Left renal cortex interstitium (tissue), 4 donors: ENCODE measurements around the gene SOX6. TPM values are rescaled to one million over a fixed set of nuclear protein-coding genes. Genes with fewer than 3 reads are reported as not detected.
"Not testable (repeated sequence)": the region's sequence is repeated elsewhere in the genome, so short reads cannot be mapped to it uniquely, and the experiment has no call there.

ENCODE experiments used
- DNase-seq, 4 donors: peaks; one replicate each; pipeline ENCODE4 v3.0.0-alpha.2; 2013; ENCODE audit warnings: low read depth in 4 of 4, low spot score in 2 of 4, missing footprints in 1 of 4
- polyA plus RNA-seq, 4 donors: library from polyadenylated mRNA; unstranded; fragments of 120-200 nt; gene quantifications; one replicate each; pipeline ENCODE4 v1.2.1, GENCODE V29; 2013; ENCODE audit not compliant: insufficient read length in 4 of 4

The SOX6 gene
- polyA plus RNA-seq, 4 donors: 17.2 to 23.3 (median 21.4) TPM

DNA sequence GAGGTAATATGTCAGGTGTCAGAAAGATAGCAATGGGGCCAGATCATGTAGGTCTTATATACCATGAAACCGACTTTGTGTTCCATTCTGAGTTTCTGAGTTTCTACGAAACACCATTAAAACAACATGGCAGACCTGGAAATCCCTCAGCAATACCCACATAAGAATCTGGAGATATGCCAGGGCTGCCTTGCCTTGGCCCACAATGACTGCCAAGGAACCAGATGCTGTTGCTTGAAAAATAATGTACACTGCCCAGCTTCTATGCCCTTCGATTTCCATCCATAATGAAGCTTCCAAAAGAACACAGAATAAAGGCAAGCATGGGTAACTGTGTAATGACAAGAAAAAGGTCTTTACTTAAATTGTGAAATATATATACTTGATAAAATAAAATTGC, 277.4 kb downstream of the SOX6 start:
- no peak for DNase-seq

GRCh38 chr11:16070573-16070972, 285.8 kb downstream of the SOX6 start:
- DNase-seq: no peak

DNA sequence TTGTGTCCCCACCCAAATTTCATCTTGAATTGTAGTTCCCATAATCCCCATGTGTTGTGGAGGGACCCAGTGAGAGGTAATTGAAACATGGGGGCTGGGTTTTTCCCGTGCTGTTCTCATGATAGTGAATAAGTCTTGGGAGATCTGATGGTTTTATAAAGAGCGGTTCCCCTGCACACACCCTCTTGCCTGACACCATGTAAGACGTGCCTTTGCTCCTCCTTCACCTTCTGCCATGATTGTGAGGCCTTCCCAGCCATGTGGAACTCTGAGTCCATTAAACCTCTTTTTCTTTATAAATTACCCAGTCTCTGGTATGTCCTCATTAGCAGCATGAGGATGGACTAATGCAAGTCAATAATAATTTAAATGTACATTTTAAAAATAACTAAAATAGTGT, 289.1 kb downstream of the SOX6 start:
- DNase-seq: not testable (repeated sequence)

DNA sequence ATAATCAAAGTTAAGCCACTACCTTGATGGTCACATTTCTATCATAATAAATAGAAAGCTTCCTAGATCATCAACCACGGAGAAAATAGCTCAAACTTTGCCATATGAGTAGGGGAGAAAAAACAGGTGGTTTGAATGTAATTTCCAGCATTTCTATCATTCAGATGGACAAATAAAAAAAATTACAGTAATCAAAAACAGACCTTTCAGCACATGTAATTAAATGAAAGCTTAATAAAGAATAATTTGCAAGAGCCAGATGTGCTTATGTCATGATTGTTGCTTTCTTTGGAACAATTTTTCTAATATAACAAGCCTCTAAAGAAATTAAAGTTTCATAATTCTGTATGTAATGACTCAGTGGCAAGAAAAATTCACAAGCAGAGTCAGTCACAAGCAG, 297.0 kb downstream of the SOX6 start:
- no peak for DNase-seq

DNA sequence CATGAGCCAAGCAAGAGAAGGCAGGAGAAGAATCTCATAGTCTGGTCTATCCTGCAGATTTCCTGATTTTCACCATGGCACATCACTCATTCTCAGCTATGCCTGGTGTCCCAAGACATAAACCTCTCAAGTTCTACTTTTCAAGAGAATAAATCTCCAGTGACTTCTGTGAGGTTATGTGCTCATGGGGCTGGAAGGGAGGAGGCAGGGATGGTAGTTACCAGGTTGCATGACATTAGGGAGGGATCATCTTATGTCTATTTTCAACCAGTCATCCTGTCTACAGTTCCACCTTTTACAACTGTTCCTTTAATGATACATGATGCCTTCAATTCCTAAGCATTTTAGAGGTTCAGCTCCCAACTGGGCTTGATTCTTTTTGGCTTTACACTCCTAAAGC, 297.7 kb downstream of the SOX6 start:
- peak in 2 of 4 donors; percentile 12 to 13 for DNase-seq

- no peak for DNase-seq
Measured at GRCh38 chr11:16052750-16053149, 303.6 kb downstream of the SOX6 start.

GRCh38 chr11:16049611-16050010, 306.7 kb downstream of the SOX6 start:
- DNase-seq: no peak

DNA sequence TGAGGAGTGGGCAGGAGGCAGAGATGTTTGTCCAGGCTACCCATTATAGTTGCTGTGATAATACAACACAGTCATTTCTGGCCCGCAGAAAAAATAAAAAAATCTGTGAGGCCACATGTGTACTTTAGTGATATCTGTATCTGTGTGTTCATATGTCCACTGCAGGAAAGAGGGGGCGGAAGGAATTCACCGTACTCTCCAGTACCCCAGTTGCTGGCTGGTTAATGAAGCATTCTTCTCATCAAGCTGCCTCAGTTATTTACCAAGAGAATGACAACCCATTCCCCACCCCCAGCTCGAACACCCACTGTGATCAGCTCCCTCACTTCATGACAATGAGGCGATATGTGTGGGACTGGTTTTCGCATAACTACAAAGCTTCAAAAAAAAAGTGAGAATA, 309.3 kb downstream of the SOX6 start:
- DNase-seq: no peak

DNA sequence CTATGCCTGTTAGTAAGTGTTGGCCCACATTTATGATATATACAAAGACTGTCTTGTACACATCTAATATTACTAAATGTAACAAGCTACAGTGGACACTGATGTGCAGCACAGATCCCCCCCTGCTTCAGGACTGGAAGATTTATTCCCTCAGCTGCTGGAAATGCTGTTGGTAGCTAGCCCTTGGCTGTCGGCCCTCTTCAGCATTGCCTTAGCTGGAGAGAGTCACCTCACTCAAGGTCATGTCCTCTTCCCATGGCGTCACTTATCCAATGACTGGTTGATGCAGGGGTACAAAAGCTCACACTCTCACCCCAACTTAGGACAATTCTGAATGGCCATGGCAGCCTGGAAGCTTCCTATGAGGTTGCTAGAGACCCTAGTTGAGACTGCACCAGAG, 312.7 kb downstream of the SOX6 start:
- DNase-seq: no peak

GRCh38 chr11:16041207-16041606, 315.1 kb downstream of the SOX6 start:
- DNase-seq: no peak

- no peak for DNase-seq
Measured at GRCh38 chr11:16040151-16040550, 316.2 kb downstream of the SOX6 start.

- no peak for DNase-seq
Measured at GRCh38 chr11:16037179-16037578, 319.2 kb downstream of the SOX6 start.

- no peak for DNase-seq
Measured at GRCh38 chr11:16036218-16036617, 320.1 kb downstream of the SOX6 start.

GRCh38 chr11:16034074-16034473, 322.3 kb downstream of the SOX6 start:
- DNase-seq: no peak

DNA sequence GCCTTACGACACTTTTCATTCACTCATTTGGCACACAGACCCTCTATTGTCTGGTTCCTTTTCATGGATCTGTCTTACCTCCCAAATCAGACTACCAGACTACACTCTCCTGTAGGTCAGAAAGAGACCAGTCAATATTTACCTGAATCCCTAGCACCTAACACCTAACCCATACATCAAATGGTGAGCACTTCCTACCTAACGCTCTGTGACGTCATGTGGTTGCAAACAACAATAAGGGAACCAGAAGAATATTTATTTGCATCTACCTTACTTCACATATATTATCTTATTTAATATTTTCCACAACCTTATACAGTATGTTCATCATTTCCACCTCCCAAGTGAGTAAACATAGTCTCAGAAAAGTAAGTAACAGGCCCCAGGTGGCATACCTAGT, 323.4 kb downstream of the SOX6 start:
- DNase-seq: no peak

DNA sequence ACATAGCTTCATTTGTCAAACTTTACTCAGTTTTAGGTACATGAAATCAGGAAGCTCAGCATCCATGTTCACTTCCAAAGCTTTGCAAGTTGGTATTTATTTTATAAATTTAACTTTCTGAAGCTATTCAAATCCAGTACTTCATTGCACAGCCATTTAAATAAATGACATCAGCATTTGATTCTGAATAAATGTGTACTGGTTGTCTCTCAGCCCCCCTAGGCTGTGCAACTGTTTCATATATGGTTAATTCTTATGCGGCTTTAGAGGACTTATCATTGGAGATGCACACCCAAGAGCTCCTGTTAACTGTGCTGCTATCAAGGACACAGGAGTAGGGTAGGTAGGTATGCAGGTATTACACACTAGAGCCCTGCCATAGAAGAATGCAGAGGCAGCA, 325.1 kb downstream of the SOX6 start:
- DNase-seq: no peak

DNA sequence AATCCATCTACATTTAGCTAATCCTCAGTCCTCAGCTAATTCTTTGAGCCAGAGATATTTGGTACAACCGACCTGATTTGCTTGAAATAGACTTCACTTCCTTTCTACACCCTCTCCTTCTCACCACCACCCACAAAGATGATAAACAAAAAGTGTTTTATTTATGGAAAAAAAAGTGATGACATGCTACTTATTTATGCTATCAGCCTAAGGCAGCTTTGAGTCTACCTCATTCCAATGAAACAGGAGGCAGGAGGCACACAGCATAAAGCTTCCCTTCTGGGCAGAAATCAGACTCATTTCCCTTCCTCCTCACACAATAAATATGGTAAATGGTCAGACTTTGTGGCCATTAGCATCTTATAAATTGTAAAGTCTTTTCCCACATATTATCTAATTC, 325.7 kb downstream of the SOX6 start:
- DNase-seq: no peak

DNA sequence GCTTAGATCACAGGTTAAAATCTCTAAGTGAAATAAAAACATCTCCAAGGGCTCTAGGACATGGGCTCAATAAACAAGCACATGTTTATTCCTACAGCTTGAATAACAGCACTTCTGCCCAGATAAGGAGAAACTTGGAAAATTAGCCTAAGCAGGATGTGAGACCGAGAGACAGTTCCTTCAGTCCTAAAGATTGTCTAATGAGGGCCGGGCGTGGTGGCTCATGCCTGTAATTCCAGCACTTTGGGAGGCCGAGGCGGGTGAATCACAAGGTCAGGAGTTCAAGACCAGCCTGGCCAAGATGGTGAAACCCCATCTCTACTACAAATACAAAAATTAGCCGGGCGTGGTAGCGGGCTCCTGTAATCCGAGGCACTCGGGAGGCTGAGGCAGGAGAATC, 327.2 kb downstream of the SOX6 start:
- DNase-seq: not testable (repeated sequence)

DNA sequence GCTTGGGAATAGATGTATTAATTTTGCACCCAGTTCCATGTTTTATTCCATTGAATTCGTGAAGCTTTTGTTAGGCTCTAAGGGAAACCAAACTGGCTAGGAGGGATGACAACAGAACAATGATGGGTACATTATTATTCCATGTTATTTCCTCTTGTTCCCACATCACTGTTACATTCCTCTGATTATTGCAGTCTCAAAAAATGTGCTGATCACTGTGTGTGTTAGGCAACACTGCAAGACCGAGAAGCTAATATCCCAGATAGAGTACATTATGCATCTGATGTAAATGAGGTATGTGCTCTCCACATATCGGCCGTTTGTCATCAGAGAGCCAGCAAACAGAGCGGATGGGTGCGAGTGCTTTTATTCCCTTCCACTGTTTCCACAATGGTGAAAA, 327.9 kb downstream of the SOX6 start:
- DNase-seq: no peak

GRCh38 chr11:16027621-16028020, 328.7 kb downstream of the SOX6 start:
- no peak for DNase-seq

DNA sequence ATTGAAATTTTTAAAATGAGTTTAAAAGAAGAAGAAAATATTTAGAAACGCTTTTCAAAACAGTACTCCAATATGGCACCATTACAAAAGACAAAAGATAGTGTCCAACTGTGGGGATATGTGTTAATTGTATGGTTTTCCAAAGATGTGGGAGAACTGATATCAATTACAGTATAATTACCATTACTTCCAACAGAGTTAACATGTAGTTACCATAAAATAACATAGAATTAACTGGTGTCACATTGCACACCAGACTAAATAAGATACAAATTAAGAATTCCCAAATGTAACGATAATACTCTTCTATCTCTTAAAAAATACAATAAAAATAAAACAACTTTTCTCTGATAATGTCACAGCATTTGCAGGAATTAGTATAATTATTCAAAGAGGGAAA, 329.5 kb downstream of the SOX6 start:
- no peak for DNase-seq

DNA sequence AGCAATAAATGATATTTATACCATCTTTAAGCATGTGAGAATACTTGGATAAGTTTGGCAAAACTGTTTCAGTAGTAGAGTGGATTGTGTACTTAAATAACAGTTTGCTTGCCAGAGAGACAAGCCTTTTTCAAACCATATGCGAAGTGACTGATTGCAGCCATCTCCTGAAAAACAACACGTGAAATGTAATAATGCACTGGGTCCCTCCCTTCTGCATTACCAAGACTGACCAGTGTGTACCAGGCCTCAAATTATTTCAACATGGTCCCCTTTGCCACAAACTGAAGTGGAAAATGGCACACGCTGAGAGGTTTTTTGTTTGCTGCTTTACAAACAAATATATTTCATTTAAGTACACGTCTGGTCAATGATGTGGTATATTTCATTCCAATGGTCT, 337.4 kb downstream of the SOX6 start:
- DNase-seq: no peak

- DNase-seq: no peak
Measured at GRCh38 chr11:16016468-16016829, 339.9 kb downstream of the SOX6 start.
